ENCODE measurements around the gene NAPA. TPM values are rescaled to one million over a fixed set of nuclear protein-coding genes. Genes with fewer than 3 reads are reported as not detected.

Gene NAPA
- total and polyA plus RNA-seq, 2 of the 13 experiments (the other 11 are each of a cell fraction or from before 2014, with no cell fraction given) = 32.6 to 65.9 TPM

- TF ChIP-seq ZMYM4 (CRISPR knock-in tag; IDR thresholded peaks at IDR 0.05) (no peak), JDP2 (CRISPR knock-in tag; IDR thresholded peaks at IDR 0.05; ENCODE audit: borderline replicate concordance) (no peak), ZNF577 (CRISPR knock-in tag; IDR thresholded peaks at IDR 0.05; ENCODE audit: borderline replicate concordance, low read depth) (no peak), NFYC (CRISPR knock-in tag; IDR thresholded peaks at IDR 0.05) (no peak)
These were observed 7.9 kb downstream of the NAPA start (continued) for GRCh38 chr19:47507012-47507411.

DNA sequence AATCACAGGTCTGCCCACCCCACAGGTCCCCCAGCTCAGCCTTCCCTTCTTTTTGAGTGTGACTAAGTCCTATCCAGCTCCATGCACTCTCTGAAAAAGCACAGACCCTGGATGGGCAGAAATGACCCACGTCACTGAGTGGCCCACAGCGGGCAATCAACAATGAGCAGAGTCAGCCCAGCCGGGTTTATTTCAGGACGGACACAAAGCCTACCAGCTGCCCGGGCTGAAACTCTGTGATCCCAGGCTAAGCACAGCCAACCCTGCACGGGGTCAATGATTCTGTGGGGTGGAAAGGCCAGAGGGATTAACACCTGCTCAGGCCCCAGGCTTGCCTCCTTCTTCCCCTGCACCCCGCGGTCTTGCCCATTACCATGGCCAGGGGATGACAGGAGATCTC is 8.4 kb downstream of the NAPA start:
- in situ Hi-C loops (cut with HindIII; ENCODE audit: extremely low pct_ligation_motif_present, low pct_unique_long_range_greater_than_20kb) (no loop called here), intact Hi-C loops (cut with micrococcal nuclease; ENCODE audit: unreplicated experiment) (no loop called here)
- FAIRE-seq (no peak), DNase-seq (ENCODE audit: low spot score) (no peak), ATAC-seq (no peak)
- 92% methylated on average over 6 of the region's 8 CpGs for WGBS (ENCODE audit: low lambda C conversion rate)
- POLR2A ChIA-PET = no interaction called here
- Histone ChIP-seq H2AFZ (ENCODE audit: low read length) (no peak overlapping the region), H3K27ac (ENCODE audit: extremely low read length, insufficient read depth, low read length) (no peak overlapping the region), H4K20me1 (ENCODE audit: insufficient read depth, low read length) (no peaks in the 10 kb centered on the region), H3K79me2 (ENCODE audit: insufficient read depth, low read length) (peaks cover 31% of the 10 kb centered on the region), H3K4me1 (ENCODE audit: insufficient read depth, low read length) (0 out of 2 replicates have a peak, but pooled peaks cover under 1% of the 10 kb centered on the region), H3K27me3 (ENCODE audit: control insufficient read depth in 1 of 2, insufficient read depth in 2 of 2, low read length in 2 of 2) (no peaks in the 10 kb centered on the region), H3K4me2 (ENCODE audit: low read depth, low read length) (no peak overlapping the region), H3K9ac (ENCODE audit: insufficient read depth, low read depth, low read length) (no peak overlapping the region), H3K36me3 (replicated peaks in 1 of 2; ENCODE audit: control insufficient read depth in 1 of 2, insufficient read depth in 2 of 2, low read length in 2 of 2) (peaks cover 7 to 23% of the 10 kb centered on the region in 2 experiments; a peak in 4 of 5 replicates), H3K4me3 (replicated peaks in 1 of 3; ENCODE audit: insufficient read depth in 1 of 3, low read depth in 2 of 3, low read length in 3 of 3) (no peak overlapping the region), H3K9me3 (ENCODE audit: low read length) (no peaks in the 10 kb centered on the region)
- CTCF ChIA-PET (ENCODE audit: low intra/inter-chr PET ratio, low total read pairs) = no interaction called here
- BruUV-seq (replicated peaks) = no TSS peak
- TF ChIP-seq BRD4 (CRISPR knock-in tag; IDR thresholded peaks at IDR 0.05) (no peak), CREB3 (CRISPR knock-in tag; IDR thresholded peaks at IDR 0.05) (no peak), ZNF501 (CRISPR knock-in tag; IDR thresholded peaks at IDR 0.05) (no peak), HCFC1 (IDR thresholded peaks at IDR 0.05; ENCODE audit: low read depth, low read length) (no peak), ZMYM2 (CRISPR knock-in tag; IDR thresholded peaks at IDR 0.05) (no peak), HNRNPL (IDR thresholded peaks at IDR 0.05; ENCODE audit: low read depth, low read length) (no peak), TEAD3 (CRISPR knock-in tag; optimal IDR thresholded peaks at IDR 0.05; ENCODE audit: borderline replicate concordance) (no peak), ZNF614 (CRISPR knock-in tag; IDR thresholded peaks at IDR 0.05; ENCODE audit: borderline replicate concordance) (no peak), CCAR2 (optimal IDR thresholded peaks at IDR 0.05; ENCODE audit: low read depth, low read length) (no peak), PITX1 (CRISPR knock-in tag; IDR thresholded peaks at IDR 0.05) (no peak), ZFP36L2 (CRISPR knock-in tag; IDR thresholded peaks at IDR 0.05) (no peak), TBP (CRISPR knock-in tag; IDR thresholded peaks at IDR 0.05) (no peak), ZBTB3 (CRISPR knock-in tag; IDR thresholded peaks at IDR 0.05; ENCODE audit: borderline replicate concordance, low read depth) (no peak), ESRRA (CRISPR knock-in tag; IDR thresholded peaks at IDR 0.05; ENCODE audit: low read depth) (no peak)
